ENCODE results near the gene TRMT5.

GRCh38 chr14:60946773-60947172 lies 34.1 kb downstream of the TRMT5 start:
- no peak for TF ChIP-seq CTCF (IDR thresholded peaks at IDR 0.05)
- no peak for TF ChIP-seq POLR2AphosphoS5 (IDR thresholded peaks at IDR 0.05)
- TF ChIP-seq POLR2A (IDR thresholded peaks at IDR 0.05), result no peak
